G401 (cell line): ENCODE data around the gene CMTM5. TPM values are rescaled to one million over a fixed set of nuclear protein-coding genes. Genes with fewer than 3 reads are reported as not detected.
"Not testable (repeated sequence)": the region's sequence is repeated elsewhere in the genome, so short reads cannot be mapped to it uniquely, and the experiment has no call there.

Source experiments
- DNase-seq: peaks from one replicate; pipeline ENCODE4 v3.0.0-alpha.2; 2015; ENCODE audit warnings: low spot score
- in situ Hi-C: cut with HindIII; loops from 2 replicates; pipeline ENCODE4 v1.10.0; 2016; ENCODE audit warnings: low sequenced_read_pairs, mixed read lengths
- total RNA-seq: library from RNA; depleted of rRNA; stranded (reverse); fragments of >200 nt; shearing (Covaris generic); gene quantifications from 2 replicates; pipeline ENCODE4 v1.2.3, GENCODE V29; 2014

The CMTM5 gene
- total RNA-seq, 1 experiment from 2014 or later: not detected

GRCh38 chr14:23407516-23408306, 30.9 kb downstream of the CMTM5 start, which contains the start of gene MYH6:
TSS of gene MYH6 (minus strand) at chr14:23408273. CDS start at chr14:23407223, 1,050 bp downstream.
- in situ Hi-C loops: no loop called here
- DNase-seq: no peak

- in situ Hi-C loops: no loop called here
- DNase-seq: no peak
Observed at GRCh38 chr14:23408307-23408630, 31.4 kb downstream of the CMTM5 start.

GRCh38 chr14:23409475-23409874, 32.6 kb downstream of the CMTM5 start:
- in situ Hi-C loops: no loop called here
- no peak for DNase-seq

- no peak for DNase-seq
- in situ Hi-C loops: no loop called here
Observed at GRCh38 chr14:23409966-23410635, 33.3 kb downstream of the CMTM5 start.

GRCh38 chr14:23411563-23412525, 35.0 kb downstream of the CMTM5 start:
- in situ Hi-C loops: no loop called here
- no peak for DNase-seq

- in situ Hi-C loops: no loop called here
- DNase-seq: no peak
Observed at GRCh38 chr14:23413681-23414080, 36.8 kb downstream of the CMTM5 start.

- DNase-seq: no peak
- in situ Hi-C loops: no loop called here
Observed at GRCh38 chr14:23414254-23414653, 37.4 kb downstream of the CMTM5 start.

GRCh38 chr14:23414906-23415820, 38.3 kb downstream of the CMTM5 start:
- in situ Hi-C loops: no loop called here
- DNase-seq: no peak

- no peak for DNase-seq
- in situ Hi-C loops: no loop called here
Observed at GRCh38 chr14:23415821-23416778, 39.3 kb downstream of the CMTM5 start.

GRCh38 chr14:23416801-23417200, 40.0 kb downstream of the CMTM5 start:
- in situ Hi-C loops: no loop called here
- DNase-seq: no peak

- in situ Hi-C loops, DNase-seq: not testable (repeated sequence)
Observed at GRCh38 chr14:23417269-23417668, 40.4 kb downstream of the CMTM5 start.

- in situ Hi-C loops: no loop called here
- DNase-seq: no peak
Observed at GRCh38 chr14:23418021-23418420, 41.2 kb downstream of the CMTM5 start.

GRCh38 chr14:23419646-23420045, 42.8 kb downstream of the CMTM5 start:
- in situ Hi-C loops, DNase-seq: not testable (repeated sequence)

GRCh38 chr14:23421594-23421993, 44.7 kb downstream of the CMTM5 start:
- no peak for DNase-seq
- in situ Hi-C loops: no loop called here

GRCh38 chr14:23423657-23424056, 46.8 kb downstream of the CMTM5 start:
- no peak for DNase-seq
- in situ Hi-C loops: no loop called here

GRCh38 chr14:23425169-23425568, 48.3 kb downstream of the CMTM5 start:
- DNase-seq: no peak

GRCh38 chr14:23425798-23426197, 49.0 kb downstream of the CMTM5 start:
- in situ Hi-C loops, DNase-seq: not testable (repeated sequence)

More at GRCh38 chr14:23425169-23425568, 48.3 kb downstream of the CMTM5 start:
- in situ Hi-C loops: no loop called here
